ENCODE measurements around the gene HNRNPA2B1. TPM values are rescaled to one million over a fixed set of nuclear protein-coding genes. Genes with fewer than 3 reads are reported as not detected.
"Not testable (repeated sequence)": the region's sequence is repeated elsewhere in the genome, so short reads cannot be mapped to it uniquely, and the experiment has no call there.

HNRNPA2B1 gene
- total RNA-seq, 3 donors from 2014 or later: 345 to 441 (median 379) TPM

GRCh38 chr7:26166684-26167266 is 33.8 kb downstream of the HNRNPA2B1 start:
- DNase-seq (no peak), ATAC-seq (peak; percentile 56)
- H3K9me3 ChIP-seq: no peaks in the 10 kb centered on the region
- intact Hi-C loops (cut with DNase I, micrococcal nuclease): no loop called here
- H3K4me3 ChIP-seq: no peak overlapping the region
- no peaks in the 10 kb centered on the region for H3K36me3 ChIP-seq (ENCODE audit: low read depth)
- TF ChIP-seq CTCF (IDR thresholded peaks at IDR 0.05): no peak
- H3K4me1 ChIP-seq (ENCODE audit: low read depth): peaks cover 11% of the 10 kb centered on the region

GRCh38 chr7:26165950-26166683 is 34.4 kb downstream of the HNRNPA2B1 start:
- H3K4me1 ChIP-seq (ENCODE audit: low read depth): peaks cover 11% of the 10 kb centered on the region
- TF ChIP-seq CTCF (IDR thresholded peaks at IDR 0.05): no peak
- no peaks in the 10 kb centered on the region for H3K36me3 ChIP-seq (ENCODE audit: low read depth)
- DNase-seq (no peak), ATAC-seq (peak; percentile 27)
- no peak overlapping the region for H3K4me3 ChIP-seq
- H3K9me3 ChIP-seq: no peaks in the 10 kb centered on the region
- intact Hi-C loops (cut with DNase I, micrococcal nuclease): no loop called here

DNA sequence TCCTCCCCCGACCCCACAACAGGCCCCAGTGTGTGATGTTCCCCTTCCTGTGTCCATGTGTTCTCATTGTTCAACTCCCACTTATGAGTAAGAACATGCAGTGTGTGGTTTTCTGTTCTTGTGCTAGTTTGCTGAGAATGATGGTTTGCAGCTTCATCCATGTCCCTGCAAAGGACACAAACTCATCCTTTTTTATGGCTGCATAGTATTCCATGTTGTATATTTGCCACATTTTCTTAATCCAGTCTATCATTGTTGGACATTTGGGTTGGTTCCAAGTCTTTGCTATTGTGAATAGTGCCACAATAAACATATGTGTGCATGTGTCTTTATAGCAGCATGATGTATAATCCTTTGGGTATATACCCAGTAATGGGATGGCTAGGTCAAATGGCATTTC is 36.7 kb downstream of the HNRNPA2B1 start:
- DNase-seq; H3K4me3 ChIP-seq; ATAC-seq; intact Hi-C loops (cut with DNase I, micrococcal nuclease); H3K36me3 ChIP-seq (ENCODE audit: low read depth); H3K9me3 ChIP-seq: not testable (repeated sequence)
- H3K4me1 ChIP-seq (ENCODE audit: low read depth): peaks cover 18% of the 10 kb centered on the region

DNA sequence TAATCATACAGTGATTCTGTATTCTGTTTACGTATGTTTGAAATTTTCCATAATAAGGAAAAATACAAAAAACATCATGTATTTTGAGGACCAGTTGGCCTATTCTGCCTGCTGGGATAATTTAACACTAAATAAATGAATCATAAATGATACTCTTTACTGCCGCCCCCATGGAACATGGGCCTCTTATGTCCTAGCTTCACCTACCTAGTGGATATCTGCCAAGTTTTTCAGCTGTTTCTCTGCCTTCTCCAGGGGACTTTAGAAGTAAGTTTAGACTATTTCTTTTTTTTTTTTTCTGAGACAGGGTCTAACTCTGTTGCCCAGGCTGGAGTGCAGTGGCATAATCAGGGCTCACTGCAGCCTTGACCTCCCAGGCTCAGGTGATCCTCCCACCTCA is 38.1 kb downstream of the HNRNPA2B1 start:
- Histone ChIP-seq H3K4me1 (ENCODE audit: low read depth) (peaks cover 30% of the 10 kb centered on the region), H3K9me3 (no peaks in the 10 kb centered on the region), H3K4me3 (no peak overlapping the region), H3K36me3 (ENCODE audit: low read depth) (no peaks in the 10 kb centered on the region)
- intact Hi-C loops (cut with DNase I, micrococcal nuclease): no loop called here
- TF ChIP-seq CTCF (IDR thresholded peaks at IDR 0.05): no peak
- DNase-seq: no peak
- ATAC-seq: no peak

DNA sequence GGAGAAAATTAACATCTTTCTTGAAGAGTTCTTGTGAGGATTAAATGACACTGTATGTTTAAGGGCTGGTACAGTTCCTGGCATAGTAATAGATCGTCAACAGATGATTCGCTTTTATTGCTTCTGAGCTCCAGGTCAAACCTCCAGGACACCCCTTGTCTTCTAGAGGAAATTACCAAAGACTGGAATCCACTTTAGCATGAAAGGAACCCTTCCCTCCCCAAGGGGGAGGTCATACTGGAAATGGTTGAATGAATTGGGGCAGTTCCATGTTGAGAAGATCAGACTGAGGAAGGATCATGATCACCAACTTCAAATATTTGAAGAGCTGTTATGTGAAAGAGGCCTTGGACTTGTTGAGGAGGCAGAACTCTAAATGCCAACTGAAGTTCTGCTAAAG is 39.6 kb downstream of the HNRNPA2B1 start:
- ATAC-seq (peak; percentile 50), DNase-seq (no peak)
- H3K9me3 ChIP-seq: no peaks in the 10 kb centered on the region
- no peaks in the 10 kb centered on the region for H3K36me3 ChIP-seq (ENCODE audit: low read depth)
- no peak for TF ChIP-seq CTCF (IDR thresholded peaks at IDR 0.05)
- intact Hi-C loops (cut with DNase I, micrococcal nuclease): no loop called here
- no peak overlapping the region for H3K4me3 ChIP-seq
- peaks cover 31% of the 10 kb centered on the region for H3K4me1 ChIP-seq (ENCODE audit: low read depth)

- Histone ChIP-seq H3K9me3 (no peaks in the 10 kb centered on the region), H3K4me1 (ENCODE audit: low read depth) (peaks cover 34% of the 10 kb centered on the region), H3K36me3 (ENCODE audit: low read depth) (no peaks in the 10 kb centered on the region), H3K4me3 (no peak overlapping the region)
- intact Hi-C loops (cut with DNase I, micrococcal nuclease): no loop called here
- no peak for TF ChIP-seq CTCF (IDR thresholded peaks at IDR 0.05)
- DNase-seq (no peak), ATAC-seq (peak; percentile 59)
These were observed 41.3 kb downstream of the HNRNPA2B1 start for GRCh38 chr7:26159243-26159642.

All from mucosa of descending colon (tissue), 3 donors.